Liver (tissue), 9 donors: Measurements from ENCODE around the gene CPNE4. TPM values are rescaled to one million over a fixed set of nuclear protein-coding genes. Genes with fewer than 3 reads are reported as not detected.
A peak's percentile ranks its signal among the peaks of the same experiment; 100 is the strongest.

Experiments
- DNase-seq: peaks from one replicate; pipeline ENCODE4 v3.0.0-alpha.2; 2017; ENCODE audit warnings: low spot score
- H3K27ac ChIP-seq, 2 donors: one replicate each; pipeline ENCODE4 v1.7.0; 2013; ENCODE audit warnings: inconsistent platforms in 2 of 2, low read length in 2 of 2, control low read depth in 1 of 2, low read depth in 1 of 2, mild to moderate bottlenecking in 1 of 2
- H3K27me3 ChIP-seq, 4 donors: one replicate each; pipeline versions ENCODE4 v1.6.1 to v1.7.0; 2013; ENCODE audit warnings: low read length in 3 of 4, inconsistent platforms in 1 of 4, mild to moderate bottlenecking in 1 of 4, moderate library complexity in 1 of 4; ENCODE audit not compliant: control insufficient read depth in 4 of 4, insufficient read depth in 4 of 4
- H3K36me3 ChIP-seq, 4 donors: one replicate each; pipeline versions ENCODE4 v1.6.1 to v1.7.0; 2013; ENCODE audit warnings: low read length in 3 of 4, mild to moderate bottlenecking in 3 of 4, low read depth in 1 of 4, moderate library complexity in 1 of 4; ENCODE audit not compliant: control insufficient read depth in 4 of 4, insufficient read depth in 3 of 4
- H3K4me1 ChIP-seq, 4 donors: one replicate each; pipeline versions ENCODE4 v1.6.1 to v1.7.0; 2013; ENCODE audit warnings: low read length in 3 of 4, mild to moderate bottlenecking in 3 of 4, moderate library complexity in 1 of 4; ENCODE audit not compliant: control insufficient read depth in 4 of 4, insufficient read depth in 4 of 4
- H3K4me3 ChIP-seq, 3 donors: one replicate each; pipeline versions ENCODE4 v1.6.1 to v1.7.0; 2013; ENCODE audit warnings: low read length in 3 of 3, control low read depth in 1 of 3, low read depth in 1 of 3, mild to moderate bottlenecking in 1 of 3
- H3K9ac ChIP-seq, 2 donors: one replicate each; pipeline ENCODE4 v1.7.0; 2013; ENCODE audit warnings: low read length in 2 of 2, mild to moderate bottlenecking in 2 of 2, moderate library complexity in 2 of 2, control low read depth in 1 of 2, low read depth in 1 of 2
- H3K9me3 ChIP-seq, 4 donors: one replicate each; pipeline versions ENCODE4 v1.6.1 to v1.7.0; 2013; ENCODE audit warnings: low read length in 3 of 4; ENCODE audit not compliant: control insufficient read depth in 4 of 4
- ATF3 ChIP-seq: IDR thresholded peaks from 2 replicates; pipeline ENCODE4 v1.6.1; 2016; ENCODE audit warnings: antibody characterized with exemption
- EGR1 ChIP-seq, 2 donors: IDR thresholded peaks; 2 replicates each; pipeline ENCODE4 v1.6.1; 2016 to 2018; ENCODE audit warnings: antibody characterized with exemption in 2 of 2, low read depth in 2 of 2
- FOXA1 ChIP-seq: IDR thresholded peaks from 2 replicates; pipeline ENCODE4 v1.6.1; 2016; ENCODE audit warnings: antibody characterized with exemption
- FOXA2 ChIP-seq: IDR thresholded peaks from 2 replicates; pipeline ENCODE4 v1.6.1; 2016; ENCODE audit warnings: antibody characterized with exemption
- GABPA ChIP-seq, 2 donors: IDR thresholded peaks in 1 of 2; conservative IDR thresholded peaks in 1 of 2; 2 replicates each; pipeline ENCODE4 v1.6.1; 2016; ENCODE audit warnings: antibody characterized with exemption in 2 of 2, mild to moderate bottlenecking in 1 of 2, moderate library complexity in 1 of 2
- HNF4A ChIP-seq, 2 donors: conservative IDR thresholded peaks; 2 replicates each; pipeline ENCODE4 v1.6.1; 2016; ENCODE audit warnings: antibody characterized with exemption in 2 of 2, mild to moderate bottlenecking in 2 of 2
- MAX ChIP-seq: IDR thresholded peaks from 2 replicates; pipeline ENCODE4 v1.6.1; 2016; ENCODE audit warnings: antibody characterized with exemption
- NR2F2 ChIP-seq: IDR thresholded peaks from 2 replicates; pipeline ENCODE4 v1.6.1; 2016; ENCODE audit warnings: antibody characterized with exemption
- RAD21 ChIP-seq, 2 donors: IDR thresholded peaks; 2 replicates each; pipeline ENCODE4 v1.6.1; 2016; ENCODE audit warnings: antibody characterized with exemption in 2 of 2, mild to moderate bottlenecking in 2 of 2
- REST ChIP-seq: IDR thresholded peaks from 2 replicates; pipeline ENCODE4 v1.6.1; 2016; ENCODE audit warnings: antibody characterized with exemption, mild to moderate bottlenecking
- RXRA ChIP-seq, 2 donors: IDR thresholded peaks; 2 replicates each; pipeline ENCODE4 v1.6.1; 2017 to 2018; ENCODE audit warnings: antibody characterized with exemption in 2 of 2, mild to moderate bottlenecking in 1 of 2
- SP1 ChIP-seq: IDR thresholded peaks from 2 replicates; pipeline ENCODE4 v1.6.1; 2018; ENCODE audit warnings: antibody characterized with exemption, mild to moderate bottlenecking
- TAF1 ChIP-seq: conservative IDR thresholded peaks from 2 replicates; pipeline ENCODE4 v1.6.1; 2016; ENCODE audit warnings: antibody characterized with exemption, mild to moderate bottlenecking
- YY1 ChIP-seq: IDR thresholded peaks from 2 replicates; pipeline ENCODE4 v1.6.1; 2016; ENCODE audit warnings: antibody characterized with exemption, mild to moderate bottlenecking
- ZBTB33 ChIP-seq: IDR thresholded peaks from 2 replicates; pipeline ENCODE4 v1.6.1; 2016; ENCODE audit warnings: antibody characterized with exemption
- WGBS: extraction: QIAGEN DNeasy Blood & Tissue Kit; methylation state at CpG from one replicate; pipeline ENCODE4 v1.1.7; 2013; 5-methylcytosine and 5-hydroxymethylcytosine counted together
- polyA plus RNA-seq, 2 donors: library from polyadenylated mRNA; stranded (reverse) in 1 of 2; unstranded in 1 of 2; fragments of 200-250 nt in 1 of 2; fragments of >200 nt in 1 of 2; fragmentation: Nextera tagmentation in 1 of 2; extraction: Ambion mirVana in 1 of 2; gene quantifications; one replicate each; pipeline versions ENCODE4 v1.2.1 to v1.2.3, GENCODE V29; 2013 to 2015
- total RNA-seq, 2 donors: library from RNA; depleted of rRNA; stranded (reverse); fragments of >200 nt; gene quantifications; one replicate each; pipeline ENCODE4 v1.2.3, GENCODE V29; 2014
- donor health status: healthy.
- donor health status: healthy.
- donor health status: healthy.
- donor health status: healthy.
- donor health status: healthy.

Gene CPNE4
- total and polyA plus RNA-seq, 4 donors: under 0.01 to 0.03 TPM; not detected in 2

- no peak for TF ChIP-seq REST
- TF ChIP-seq TAF1: no peak
Measured at GRCh38 chr3:131669600-131669999, 365.2 kb downstream of the CPNE4 start (continued).

GRCh38 chr3:131658771-131659170, 376.0 kb downstream of the CPNE4 start:
- peaks cover 0 to 6% (median 0%) of the 10 kb centered on the region in 4 donors for H3K27me3 ChIP-seq
- no peak overlapping the region for H3K27ac ChIP-seq
- no peak for DNase-seq
- peaks cover 0 to 8% (median under 1%) of the 10 kb centered on the region in 4 donors for H3K9me3 ChIP-seq
- no peak overlapping the region for H3K9ac ChIP-seq
- no peaks in the 10 kb centered on the region for H3K4me1 ChIP-seq
- 49% methylated on average over 1 of the region's 1 CpG for WGBS
- TF ChIP-seq FOXA2: no peak
- no peak for TF ChIP-seq MAX
- no peak for TF ChIP-seq NR2F2
- no peak for TF ChIP-seq TAF1
- no peak for TF ChIP-seq FOXA1
- no peaks in the 10 kb centered on the region for H3K36me3 ChIP-seq
- no peak overlapping the region for H3K4me3 ChIP-seq

- TF ChIP-seq RAD21 (IDR thresholded peaks at IDR 0.05) (peak; percentile 6 to 7), YY1 (no peak)
- Histone ChIP-seq H3K9ac (no peak overlapping the region), H3K36me3 (no peaks in the 10 kb centered on the region), H3K4me1 (no peaks in the 10 kb centered on the region), H3K27ac (no peak overlapping the region), H3K9me3 (peaks cover 0 to 8% (median under 1%) of the 10 kb centered on the region in 4 donors), H3K4me3 (no peak overlapping the region), H3K27me3 (peaks cover 0 to 3% (median 0%) of the 10 kb centered on the region in 4 donors)
- no peak for DNase-seq
- 61% methylated on average over 3 of the region's 3 CpGs for WGBS
Measured at GRCh38 chr3:131658115-131658514, 376.7 kb downstream of the CPNE4 start.

- 72% methylated on average over 7 of the region's 7 CpGs for WGBS
- no peak for DNase-seq
- Histone ChIP-seq H3K4me1 (no peaks in the 10 kb centered on the region), H3K27ac (no peak overlapping the region), H3K27me3 (peaks cover 0 to 3% (median 0%) of the 10 kb centered on the region in 4 donors), H3K36me3 (no peaks in the 10 kb centered on the region), H3K9me3 (no peaks in the 10 kb centered on the region), H3K9ac (no peak overlapping the region), H3K4me3 (no peak overlapping the region)
- TF ChIP-seq GABPA (IDR thresholded peaks at IDR 0.05 in 1 of 2, conservative IDR thresholded peaks at IDR 0.05 in 1 of 2) (no peak), FOXA1 (no peak), FOXA2 (no peak), HNF4A (conservative IDR thresholded peaks at IDR 0.05) (no peak), NR2F2 (no peak), TAF1 (no peak), ZBTB33 (no peak), RXRA (IDR thresholded peaks at IDR 0.05) (no peak), EGR1 (IDR thresholded peaks at IDR 0.05; ENCODE audit: low read depth in 2 of 2) (no peak), ATF3 (no peak), REST (no peak), MAX (no peak), SP1 (no peak), YY1 (no peak)
Measured at GRCh38 chr3:131655070-131655690, 379.6 kb downstream of the CPNE4 start.
